GM12878 (cell line): ENCODE data around the gene TEX51.

Experiments used
- CHD4 ChIP-seq: fragments of 200-600 bp; sonication (generic); IDR thresholded peaks from 2 replicates; pipeline ENCODE4 v1.6.1; 2016; ENCODE audit warnings: mild to moderate bottlenecking
- CTCF ChIP-seq, 3 experiments: IDR thresholded peaks in 2 of 3; conservative IDR thresholded peaks in 1 of 3; 2 replicates each; pipeline ENCODE4 v1.5.1; 2011; ENCODE audit warnings: low read depth in 3 of 3, low read length in 3 of 3, mild to moderate bottlenecking in 3 of 3, control low read depth in 2 of 3, moderate library complexity in 2 of 3, inconsistent platforms in 1 of 3, mixed read lengths in 1 of 3; ENCODE audit not compliant: control insufficient read depth in 2 of 3, insufficient read depth in 1 of 3; ENCODE audit errors: extremely low read depth in 1 of 3
- JUNB ChIP-seq: IDR thresholded peaks from 2 replicates; pipeline ENCODE4 v1.6.1; 2016; ENCODE audit warnings: antibody characterized with exemption, mild to moderate bottlenecking
- JUND ChIP-seq: IDR thresholded peaks from 2 replicates; pipeline ENCODE4 v1.6.1; 2012; ENCODE audit warnings: low read depth, mild to moderate bottlenecking, low read length, improper control_type of control experiment, moderate library complexity
- MXI1 ChIP-seq: fragments of 150-350 bp; IDR thresholded peaks from 2 replicates; pipeline ENCODE4 v1.6.1; 2011; ENCODE audit warnings: low read depth, mild to moderate bottlenecking, inconsistent platforms, low read length, improper control_type of control experiment
- POLR2A ChIP-seq: IDR thresholded peaks from 2 replicates; pipeline ENCODE4 v1.6.1; 2011; ENCODE audit warnings: low read depth, mild to moderate bottlenecking, low read length
- RFX5 ChIP-seq: IDR thresholded peaks from 2 replicates; pipeline ENCODE4 v1.6.1; 2011; ENCODE audit warnings: low read depth, low read length, improper control_type of control experiment
- SIX5 ChIP-seq: IDR thresholded peaks from 2 replicates; pipeline ENCODE4 v1.6.1; 2011; ENCODE audit warnings: mild to moderate bottlenecking, low read depth, low read length, moderate library complexity; ENCODE audit not compliant: severe bottlenecking
- YY1 ChIP-seq: IDR thresholded peaks from 2 replicates; pipeline ENCODE4 v1.6.1; 2011; ENCODE audit warnings: low read depth, mild to moderate bottlenecking, low read length

- TF ChIP-seq JUNB (no peak), YY1 (no peak), SIX5 (no peak), JUND (no peak), MXI1 (no peak), POLR2A (no peak), CHD4 (no peak), CTCF (IDR thresholded peaks at IDR 0.05 in 2 of 3, conservative IDR thresholded peaks at IDR 0.05 in 1 of 3; ENCODE audit: control insufficient read depth in 2 of 3, extremely low read depth in 1 of 3, insufficient read depth in 1 of 3, low read depth in 3 of 3, low read length in 3 of 3) (peak in 2 of 3 experiments; percentile 14 to 32; a peak in 2 of 6 replicates), RFX5 (no peak)
Observed at GRCh38 chr2:126864861-126865260, 33.8 kb upstream of the TEX51 start.
